HepG2 (cell line): ENCODE measurements around the gene SPATA33. TPM values are rescaled to one million over a fixed set of nuclear protein-coding genes. Genes with fewer than 3 reads are reported as not detected.
A peak's percentile ranks its signal among the peaks of the same experiment; 100 is the strongest.

Source experiments
- ARNTL ChIP-seq: sonication (generic); formaldehyde crosslinking; IDR thresholded peaks from 2 replicates; pipeline ENCODE4 v1.4.0; 2020; ENCODE audit warnings: mild to moderate bottlenecking, missing genetic modification reagents
- BRD4 ChIP-seq: sonication (generic); formaldehyde crosslinking; IDR thresholded peaks from 2 replicates; pipeline ENCODE4 v1.4.0; 2020; ENCODE audit warnings: missing genetic modification reagents
- CHD2 ChIP-seq: IDR thresholded peaks from 2 replicates; pipeline ENCODE4 v1.6.1; 2011; ENCODE audit warnings: low read depth, low read length, improper control_type of control experiment
- FOXA3 ChIP-seq: IDR thresholded peaks from 2 replicates; pipeline ENCODE4 v1.6.1; 2016; ENCODE audit warnings: missing genetic modification reagents, missing compliant biosample characterization
- HNRNPLL ChIP-seq: fragments of 200-400 bp; formaldehyde crosslinking; IDR thresholded peaks from 2 replicates; pipeline ENCODE4 v1.6.1; 2017; ENCODE audit warnings: mild to moderate bottlenecking, low read depth, low read length; ENCODE audit not compliant: poor library complexity, severe bottlenecking
- NFYC ChIP-seq: IDR thresholded peaks from 2 replicates; pipeline ENCODE4 v1.6.1; 2016; ENCODE audit warnings: missing genetic modification reagents, missing compliant biosample characterization
- TOPORS ChIP-seq: sonication (generic); formaldehyde crosslinking; IDR thresholded peaks from 2 replicates; pipeline ENCODE4 v1.8.0; 2023; ENCODE audit warnings: mild to moderate bottlenecking, missing genetic modification reagents
- ZNF350 ChIP-seq: sonication (generic); formaldehyde crosslinking; IDR thresholded peaks from 2 replicates; pipeline ENCODE4 v1.4.0; 2020; ENCODE audit warnings: mild to moderate bottlenecking, low read depth, missing genetic modification reagents, borderline replicate concordance
- ZNF572 ChIP-seq: sonication (generic); formaldehyde crosslinking; IDR thresholded peaks from 2 replicates; pipeline ENCODE4 v1.5.1; 2020; ENCODE audit warnings: mild to moderate bottlenecking, missing genetic modification reagents
- ZNF792 ChIP-seq: IDR thresholded peaks from 2 replicates; pipeline ENCODE4 v1.6.1; 2016
- ZSCAN30 ChIP-seq: sonication (generic); formaldehyde crosslinking; IDR thresholded peaks from 2 replicates; pipeline ENCODE4 v1.5.0; 2020; ENCODE audit warnings: mild to moderate bottlenecking, missing genetic modification reagents
- polyA plus RNA-seq, 8 experiments: library from polyadenylated mRNA; depleted of rRNA in 3 of 8; stranded (reverse) in 7 of 8; unstranded in 1 of 8; fragments of >200 nt; fragmentation: Illumina TruSeq in 4 of 8; extraction: Trizol in 4 of 8; gene quantifications; 2 replicates each; pipeline versions ENCODE4 v1.2.1 to v1.2.3, GENCODE V29; 2011 to 2016; ENCODE audit warnings: low read depth in 4 of 8, missing spikeins in 1 of 8, mixed read lengths in 1 of 8; ENCODE audit not compliant: insufficient read depth in 1 of 8
- total RNA-seq, 5 experiments: library from RNA; depleted of rRNA; stranded (reverse); fragments of >200 nt; fragmentation: Illumina TruSeq; extraction: Trizol; gene quantifications; 2 replicates each; pipeline ENCODE4 v1.2.3, GENCODE V29; 2016; ENCODE audit warnings: low read depth in 1 of 5
- TF ChIP-seq, protein P1 (sequence below): sonication (generic); formaldehyde crosslinking; IDR thresholded peaks from 2 replicates; pipeline ENCODE4 v1.4.0; 2020; ENCODE audit warnings: mild to moderate bottlenecking, missing genetic modification reagents
- TF ChIP-seq, protein P2 (sequence below): sonication (generic); formaldehyde crosslinking; IDR thresholded peaks from 2 replicates; pipeline ENCODE4 v1.4.0; 2020; ENCODE audit warnings: low read depth, missing genetic modification reagents
- TF ChIP-seq, protein P3 (sequence below): IDR thresholded peaks from 2 replicates; pipeline ENCODE4 v1.6.1; 2016; ENCODE audit warnings: low read depth
- TF ChIP-seq, protein P4 (sequence below): IDR thresholded peaks from 2 replicates; pipeline ENCODE4 v1.6.1; 2012; ENCODE audit warnings: low read depth, low read length, improper control_type of control experiment
- TF ChIP-seq, protein P5 (sequence below): sonication (generic); formaldehyde crosslinking; IDR thresholded peaks from 2 replicates; pipeline ENCODE4 v1.5.0; 2020; ENCODE audit warnings: mild to moderate bottlenecking, low read depth, missing genetic modification reagents, borderline replicate concordance
- TF ChIP-seq, protein P6 (sequence below): sonication (generic); formaldehyde crosslinking; IDR thresholded peaks from 2 replicates; pipeline ENCODE4 v1.5.1; 2020; ENCODE audit warnings: missing genetic modification reagents, mild to moderate bottlenecking, borderline replicate concordance

The SPATA33 gene
- total and polyA plus RNA-seq, 2 of the 13 experiments (the other 11 are each of a cell fraction or from before 2014, with no cell fraction given): 5.7 to 11.0 TPM

DNA sequence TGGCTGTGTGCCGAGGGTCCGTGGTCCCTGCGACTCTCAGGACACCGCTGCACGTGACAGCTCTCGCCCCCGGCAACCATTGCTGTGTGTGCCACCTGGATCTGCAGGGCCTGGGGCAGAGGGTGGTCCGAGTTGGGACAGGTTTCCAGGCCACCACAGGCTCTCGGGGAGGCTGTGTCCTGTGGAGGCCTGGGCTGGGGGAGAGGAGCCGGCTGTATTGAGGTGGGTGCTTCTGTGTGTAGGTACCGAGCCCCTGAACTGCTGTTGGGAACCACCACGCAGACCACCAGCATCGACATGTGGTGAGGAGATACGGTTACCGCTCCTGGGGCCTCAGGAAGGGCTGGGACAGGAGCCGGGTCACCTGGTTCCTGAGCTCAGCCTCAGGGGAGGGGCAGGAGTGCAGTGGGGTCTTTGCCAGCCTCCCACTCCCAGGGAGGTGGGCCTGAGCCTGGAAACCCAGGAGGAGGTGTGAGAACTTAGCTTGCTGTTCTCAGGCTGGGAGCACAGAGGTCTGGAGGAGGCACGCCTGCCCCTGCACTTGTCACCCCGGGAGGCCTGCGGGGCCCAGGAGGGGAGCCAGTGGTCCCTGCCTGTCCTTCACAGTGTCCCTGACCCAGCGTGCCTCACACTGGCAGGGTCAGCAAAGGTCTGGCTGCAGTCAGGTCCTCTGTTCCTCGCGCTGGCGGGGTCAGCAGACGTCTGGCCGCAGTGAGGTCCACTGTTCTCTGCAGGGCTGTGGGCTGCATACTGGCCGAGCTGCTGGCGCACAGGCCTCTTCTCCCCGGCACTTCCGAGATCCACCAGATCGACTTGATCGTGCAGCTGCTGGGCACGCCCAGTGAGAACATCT, 36.5 kb downstream of the SPATA33 start (continued):
- TF ChIP-seq, protein P1, sequence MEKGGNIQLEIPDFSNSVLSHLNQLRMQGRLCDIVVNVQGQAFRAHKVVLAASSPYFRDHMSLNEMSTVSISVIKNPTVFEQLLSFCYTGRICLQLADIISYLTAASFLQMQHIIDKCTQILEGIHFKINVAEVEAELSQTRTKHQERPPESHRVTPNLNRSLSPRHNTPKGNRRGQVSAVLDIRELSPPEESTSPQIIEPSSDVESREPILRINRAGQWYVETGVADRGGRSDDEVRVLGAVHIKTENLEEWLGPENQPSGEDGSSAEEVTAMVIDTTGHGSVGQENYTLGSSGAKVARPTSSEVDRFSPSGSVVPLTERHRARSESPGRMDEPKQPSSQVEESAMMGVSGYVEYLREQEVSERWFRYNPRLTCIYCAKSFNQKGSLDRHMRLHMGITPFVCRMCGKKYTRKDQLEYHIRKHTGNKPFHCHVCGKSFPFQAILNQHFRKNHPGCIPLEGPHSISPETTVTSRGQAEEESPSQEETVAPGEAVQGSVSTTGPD (CRISPR knock-in tag): no peak
- no peak for TF ChIP-seq HNRNPLL
- TF ChIP-seq ZNF350 (CRISPR knock-in tag): 0 out of 2 replicates have a peak, but pooled peaks have one; percentile 7
- no peak for TF ChIP-seq ZNF792
- peak; percentile 47; the same call in 1 of the 2 replicates for TF ChIP-seq FOXA3 (CRISPR knock-in tag)
- TF ChIP-seq BRD4: no peak
- TF ChIP-seq, protein P2, sequence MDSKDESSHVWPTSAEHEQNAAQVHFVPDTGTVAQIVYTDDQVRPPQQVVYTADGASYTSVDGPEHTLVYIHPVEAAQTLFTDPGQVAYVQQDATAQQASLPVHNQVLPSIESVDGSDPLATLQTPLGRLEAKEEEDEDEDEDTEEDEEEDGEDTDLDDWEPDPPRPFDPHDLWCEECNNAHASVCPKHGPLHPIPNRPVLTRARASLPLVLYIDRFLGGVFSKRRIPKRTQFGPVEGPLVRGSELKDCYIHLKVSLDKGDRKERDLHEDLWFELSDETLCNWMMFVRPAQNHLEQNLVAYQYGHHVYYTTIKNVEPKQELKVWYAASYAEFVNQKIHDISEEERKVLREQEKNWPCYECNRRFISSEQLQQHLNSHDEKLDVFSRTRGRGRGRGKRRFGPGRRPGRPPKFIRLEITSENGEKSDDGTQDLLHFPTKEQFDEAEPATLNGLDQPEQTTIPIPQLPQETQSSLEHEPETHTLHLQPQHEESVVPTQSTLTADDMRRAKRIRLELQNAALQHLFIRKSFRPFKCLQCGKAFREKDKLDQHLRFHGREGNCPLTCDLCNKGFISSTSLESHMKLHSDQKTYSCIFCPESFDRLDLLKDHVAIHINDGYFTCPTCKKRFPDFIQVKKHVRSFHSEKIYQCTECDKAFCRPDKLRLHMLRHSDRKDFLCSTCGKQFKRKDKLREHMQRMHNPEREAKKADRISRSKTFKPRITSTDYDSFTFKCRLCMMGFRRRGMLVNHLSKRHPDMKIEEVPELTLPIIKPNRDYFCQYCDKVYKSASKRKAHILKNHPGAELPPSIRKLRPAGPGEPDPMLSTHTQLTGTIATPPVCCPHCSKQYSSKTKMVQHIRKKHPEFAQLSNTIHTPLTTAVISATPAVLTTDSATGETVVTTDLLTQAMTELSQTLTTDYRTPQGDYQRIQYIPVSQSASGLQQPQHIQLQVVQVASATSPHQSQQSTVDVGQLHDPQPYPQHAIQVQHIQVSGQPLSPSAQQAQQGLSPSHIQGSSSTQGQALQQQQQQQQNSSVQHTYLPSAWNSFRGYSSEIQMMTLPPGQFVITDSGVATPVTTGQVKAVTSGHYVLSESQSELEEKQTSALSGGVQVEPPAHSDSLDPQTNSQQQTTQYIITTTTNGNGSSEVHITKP (CRISPR knock-in tag): no peak
- TF ChIP-seq ZSCAN30 (CRISPR knock-in tag): no peak
- TF ChIP-seq ZNF572: no peak; the same call in 1 of the 2 replicates
- no peak for TF ChIP-seq CHD2
- TF ChIP-seq, protein P3, sequence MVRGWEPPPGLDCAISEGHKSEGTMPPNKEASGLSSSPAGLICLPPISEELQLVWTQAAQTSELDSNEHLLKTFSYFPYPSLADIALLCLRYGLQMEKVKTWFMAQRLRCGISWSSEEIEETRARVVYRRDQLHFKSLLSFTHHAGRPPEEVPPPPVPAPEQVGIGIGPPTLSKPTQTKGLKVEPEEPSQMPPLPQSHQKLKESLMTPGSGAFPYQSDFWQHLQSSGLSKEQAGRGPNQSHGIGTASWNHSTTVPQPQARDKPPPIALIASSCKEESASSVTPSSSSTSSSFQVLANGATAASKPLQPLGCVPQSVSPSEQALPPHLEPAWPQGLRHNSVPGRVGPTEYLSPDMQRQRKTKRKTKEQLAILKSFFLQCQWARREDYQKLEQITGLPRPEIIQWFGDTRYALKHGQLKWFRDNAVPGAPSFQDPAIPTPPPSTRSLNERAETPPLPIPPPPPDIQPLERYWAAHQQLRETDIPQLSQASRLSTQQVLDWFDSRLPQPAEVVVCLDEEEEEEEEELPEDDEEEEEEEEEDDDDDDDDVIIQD (CRISPR knock-in tag): no peak
- peak; percentile 81; the same call in 1 of the 2 replicates for TF ChIP-seq ARNTL (CRISPR knock-in tag)
- peak; percentile 51 for TF ChIP-seq TOPORS (CRISPR knock-in tag)
- TF ChIP-seq NFYC (CRISPR knock-in tag): no peak
- TF ChIP-seq, protein P4, sequence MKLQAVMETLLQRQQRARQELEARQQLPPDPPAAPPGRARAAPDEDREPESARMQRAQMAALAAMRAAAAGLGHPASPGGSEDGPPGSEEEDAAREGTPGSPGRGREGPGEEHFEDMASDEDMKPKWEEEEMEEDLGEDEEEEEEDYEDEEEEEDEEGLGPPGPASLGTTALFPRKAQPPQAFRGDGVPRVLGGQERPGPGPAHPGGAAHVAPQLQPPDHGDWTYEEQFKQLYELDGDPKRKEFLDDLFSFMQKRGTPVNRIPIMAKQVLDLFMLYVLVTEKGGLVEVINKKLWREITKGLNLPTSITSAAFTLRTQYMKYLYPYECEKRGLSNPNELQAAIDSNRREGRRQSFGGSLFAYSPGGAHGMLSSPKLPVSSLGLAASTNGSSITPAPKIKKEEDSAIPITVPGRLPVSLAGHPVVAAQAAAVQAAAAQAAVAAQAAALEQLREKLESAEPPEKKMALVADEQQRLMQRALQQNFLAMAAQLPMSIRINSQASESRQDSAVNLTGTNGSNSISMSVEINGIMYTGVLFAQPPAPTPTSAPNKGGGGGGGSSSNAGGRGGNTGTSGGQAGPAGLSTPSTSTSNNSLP: no peak
- TF ChIP-seq, protein P5, sequence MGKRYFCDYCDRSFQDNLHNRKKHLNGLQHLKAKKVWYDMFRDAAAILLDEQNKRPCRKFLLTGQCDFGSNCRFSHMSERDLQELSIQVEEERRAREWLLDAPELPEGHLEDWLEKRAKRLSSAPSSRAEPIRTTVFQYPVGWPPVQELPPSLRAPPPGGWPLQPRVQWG (CRISPR knock-in tag): no peak
- TF ChIP-seq, protein P6, sequence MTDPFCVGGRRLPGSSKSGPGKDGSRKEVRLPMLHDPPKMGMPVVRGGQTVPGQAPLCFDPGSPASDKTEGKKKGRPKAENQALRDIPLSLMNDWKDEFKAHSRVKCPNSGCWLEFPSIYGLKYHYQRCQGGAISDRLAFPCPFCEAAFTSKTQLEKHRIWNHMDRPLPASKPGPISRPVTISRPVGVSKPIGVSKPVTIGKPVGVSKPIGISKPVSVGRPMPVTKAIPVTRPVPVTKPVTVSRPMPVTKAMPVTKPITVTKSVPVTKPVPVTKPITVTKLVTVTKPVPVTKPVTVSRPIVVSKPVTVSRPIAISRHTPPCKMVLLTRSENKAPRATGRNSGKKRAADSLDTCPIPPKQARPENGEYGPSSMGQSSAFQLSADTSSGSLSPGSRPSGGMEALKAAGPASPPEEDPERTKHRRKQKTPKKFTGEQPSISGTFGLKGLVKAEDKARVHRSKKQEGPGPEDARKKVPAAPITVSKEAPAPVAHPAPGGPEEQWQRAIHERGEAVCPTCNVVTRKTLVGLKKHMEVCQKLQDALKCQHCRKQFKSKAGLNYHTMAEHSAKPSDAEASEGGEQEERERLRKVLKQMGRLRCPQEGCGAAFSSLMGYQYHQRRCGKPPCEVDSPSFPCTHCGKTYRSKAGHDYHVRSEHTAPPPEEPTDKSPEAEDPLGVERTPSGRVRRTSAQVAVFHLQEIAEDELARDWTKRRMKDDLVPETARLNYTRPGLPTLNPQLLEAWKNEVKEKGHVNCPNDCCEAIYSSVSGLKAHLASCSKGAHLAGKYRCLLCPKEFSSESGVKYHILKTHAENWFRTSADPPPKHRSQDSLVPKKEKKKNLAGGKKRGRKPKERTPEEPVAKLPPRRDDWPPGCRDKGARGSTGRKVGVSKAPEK (CRISPR knock-in tag): no peak
